K562 (cell line): ENCODE results near the gene TSEN34. TPM values are rescaled to one million over a fixed set of nuclear protein-coding genes. Genes with fewer than 3 reads are reported as not detected.

Source experiments
- ATAC-seq: fragments of 200-7000 bp; cut with Tn5 transposase; 3 replicates; pipeline ENCODE4 v1.9.1; 2020; ENCODE audit warnings: moderate library complexity
- BruUV-seq: library from RNA; stranded (reverse); fragments of 400-500 nt; replicated peaks from 2 replicates; lab custom pipeline; 2021; lab: Mats Ljungman, UMichigan
- CTCF ChIA-PET: fragments of 300-600 bp; formaldehyde crosslinking; extraction: SDS; loops from one replicate; lab custom pipeline; 2021; ENCODE audit warnings: low intra/inter-chr PET ratio; lab: Yijun Ruan, JAX
- POLR2A ChIA-PET: fragments of 300-600, 350-650 bp; sonication (Branson Sonifier 250); formaldehyde crosslinking; extraction: SDS; loops from one replicate; lab custom pipeline; 2021; ENCODE audit warnings: antibody characterized with exemption, inconsistent platforms; lab: Yijun Ruan, JAX
- DNase-seq, 4 experiments: peaks; one replicate each; pipeline versions ENCODE4 v3.0.0 to v3.0.0-alpha.2; 2011 to 2018; ENCODE audit warnings: low spot score in 3 of 4, mixed read lengths in 3 of 4; ENCODE audit errors: extremely low read depth in 1 of 4
- FAIRE-seq: peaks from 2 replicates; lab custom pipeline; 2011; peaks lifted over from hg19 to GRCh38; lab: Jason Lieb, UNC
- H2AFZ ChIP-seq: 2 replicates; pipeline ENCODE4 v1.6.0; 2011; ENCODE audit warnings: low read depth, low read length, control low read depth, inconsistent platforms
- H3K27ac ChIP-seq: fragments of 200-600 bp; 3 replicates; pipeline ENCODE4 v1.8.0; 2011; ENCODE audit warnings: low read depth, mild to moderate bottlenecking, control low read depth, inconsistent platforms, low read length, moderate library complexity, mixed read lengths; ENCODE audit errors: extremely low read depth
- H3K27me3 ChIP-seq, 2 experiments: fragments of 300-600 bp in 1 of 2; 2 replicates in 1 of 2; 3 replicates in 1 of 2; pipeline versions ENCODE4 v1.6.0 to v1.8.0; 2011; ENCODE audit warnings: inconsistent platforms in 2 of 2, low read length in 2 of 2, mild to moderate bottlenecking in 1 of 2, mixed read lengths in 1 of 2, moderate library complexity in 1 of 2; ENCODE audit not compliant: control insufficient read depth in 2 of 2, insufficient read depth in 2 of 2
- H3K36me3 ChIP-seq: fragments of 300-600 bp; 3 replicates; pipeline ENCODE4 v1.8.0; 2011; ENCODE audit warnings: mild to moderate bottlenecking, low read length, inconsistent platforms; ENCODE audit not compliant: control insufficient read depth, insufficient read depth
- H3K4me1 ChIP-seq, 2 experiments: fragments of 200-600 bp in 1 of 2; replicated peaks in 1 of 2; 2 replicates in 1 of 2; 3 replicates in 1 of 2; pipeline versions ENCODE4 v1.5.1 to v1.8.0; 2011; ENCODE audit warnings: inconsistent platforms in 2 of 2, low read length in 2 of 2, mild to moderate bottlenecking in 1 of 2, mixed read lengths in 1 of 2, moderate library complexity in 1 of 2; ENCODE audit not compliant: control insufficient read depth in 2 of 2, insufficient read depth in 2 of 2
- H3K4me2 ChIP-seq: 2 replicates; pipeline ENCODE4 v1.6.1; 2011; ENCODE audit warnings: low read length, control low read depth, inconsistent platforms, mixed read lengths; ENCODE audit not compliant: insufficient read depth
- H3K4me3 ChIP-seq: fragments of 200-600 bp; sonication (generic), shearing (Covaris generic); 2 replicates; pipeline ENCODE4 v1.5.1; 2016; ENCODE audit warnings: control low read depth, inconsistent platforms
- H3K79me2 ChIP-seq: fragments of 200-600 bp; 3 replicates; pipeline ENCODE4 v1.8.0; 2011; ENCODE audit warnings: low read length, inconsistent platforms; ENCODE audit not compliant: control insufficient read depth, insufficient read depth
- H3K9ac ChIP-seq, 2 experiments: 2 replicates each; pipeline versions ENCODE4 v1.6.0 to v1.6.1; 2011; ENCODE audit warnings: low read depth in 2 of 2, low read length in 2 of 2, control low read depth in 1 of 2, inconsistent platforms in 1 of 2, mild to moderate bottlenecking in 1 of 2, mixed read lengths in 1 of 2; ENCODE audit not compliant: insufficient read depth in 1 of 2
- H3K9me1 ChIP-seq: one replicate; pipeline ENCODE4 v1.6.0; 2011; ENCODE audit warnings: inconsistent platforms, mild to moderate bottlenecking, low read length, moderate library complexity; ENCODE audit not compliant: control insufficient read depth, insufficient read depth
- H3K9me3 ChIP-seq: replicated peaks from 2 replicates; pipeline ENCODE4 v1.5.1; 2011; ENCODE audit warnings: low read depth, low read length, inconsistent platforms; ENCODE audit not compliant: control insufficient read depth, insufficient read depth
- H4K20me1 ChIP-seq: replicated peaks from 2 replicates; pipeline ENCODE4 v1.6.1; 2011; ENCODE audit warnings: low read length, inconsistent platforms, mixed read lengths; ENCODE audit not compliant: control insufficient read depth, insufficient read depth
- CBFA2T3 ChIP-seq: fragments of 450-650 bp; IDR thresholded peaks from 2 replicates; pipeline ENCODE4 v1.6.1; 2017
- GABPB2 ChIP-seq: fragments of 250-450 bp; sonication (Bioruptor Pico); conservative IDR thresholded peaks from 2 replicates; pipeline ENCODE4 v1.5.1; 2021; ENCODE audit warnings: mild to moderate bottlenecking
- HMG20A ChIP-seq: fragments of 450-650 bp; formaldehyde crosslinking; conservative IDR thresholded peaks from 2 replicates; pipeline ENCODE4 v1.4.0; 2020; ENCODE audit warnings: mild to moderate bottlenecking, mixed read lengths
- NFXL1 ChIP-seq: fragments of 450-650 bp; formaldehyde crosslinking; IDR thresholded peaks from 2 replicates; pipeline ENCODE4 v1.4.0; 2021; ENCODE audit warnings: mild to moderate bottlenecking
- SUPT5H ChIP-seq: fragments of 450-650 bp; IDR thresholded peaks from 2 replicates; pipeline ENCODE4 v1.6.1; 2016
- WGBS: fragments of 100-300 bp; shearing (Covaris generic); methylation state at CpG from one replicate; pipeline ENCODE4 v1.1.6; 2016; ENCODE audit warnings: low coverage, mixed read lengths; ENCODE audit not compliant: insufficient coverage; ENCODE audit errors: missing lambda C conversion rate; 5-methylcytosine and 5-hydroxymethylcytosine counted together
- in situ Hi-C: fragments of 300-500 bp; cut with MboI; formaldehyde crosslinking; loops from 4 replicates; pipeline ENCODE4 v1.15.0; 2018; ENCODE audit warnings: inconsistent platforms, mixed read lengths
- intact Hi-C: fragments of 100-400 bp; cut with micrococcal nuclease; formaldehyde crosslinking; loops from 2 replicates; pipeline ENCODE4 v1.14.2; 2022
- polyA plus RNA-seq, 8 experiments: library from polyadenylated mRNA; depleted of rRNA in 4 of 8; stranded (reverse) in 5 of 8; unstranded in 3 of 8; fragments of >200 nt; fragmentation: Nextera tagmentation in 2 of 8; fragmentation: Illumina TruSeq in 1 of 8; extraction: Ambion mirVana in 2 of 8; extraction: Trizol in 1 of 8; gene quantifications; 2 replicates each; pipeline versions ENCODE4 v1.2.1 to v1.2.3, GENCODE V29; 2011 to 2014; ENCODE audit warnings: inconsistent platforms in 1 of 8, missing spikeins in 1 of 8
- total RNA-seq, 7 experiments: library from RNA; depleted of rRNA in 6 of 7; stranded (reverse); fragments of >200 nt in 6 of 7; fragmentation: Illumina TruSeq in 2 of 7; extraction: Trizol in 2 of 7; gene quantifications; 2 replicates each; pipeline versions ENCODE4 v1.2.1 to v1.2.3, GENCODE V29; 2011 to 2021; ENCODE audit warnings: low replicate concordance in 1 of 7
- TF ChIP-seq, protein P1 (sequence below): fragments of 450-650 bp; IDR thresholded peaks from 2 replicates; pipeline ENCODE4 v1.6.1; 2016; ENCODE audit warnings: mild to moderate bottlenecking, moderate library complexity

TSEN34 gene
- total and polyA plus RNA-seq, 9 of the 15 experiments (the other 6 are each of a cell fraction or from before 2014, with no cell fraction given): 3.1 to 57.6 (median 29.5) TPM

DNA sequence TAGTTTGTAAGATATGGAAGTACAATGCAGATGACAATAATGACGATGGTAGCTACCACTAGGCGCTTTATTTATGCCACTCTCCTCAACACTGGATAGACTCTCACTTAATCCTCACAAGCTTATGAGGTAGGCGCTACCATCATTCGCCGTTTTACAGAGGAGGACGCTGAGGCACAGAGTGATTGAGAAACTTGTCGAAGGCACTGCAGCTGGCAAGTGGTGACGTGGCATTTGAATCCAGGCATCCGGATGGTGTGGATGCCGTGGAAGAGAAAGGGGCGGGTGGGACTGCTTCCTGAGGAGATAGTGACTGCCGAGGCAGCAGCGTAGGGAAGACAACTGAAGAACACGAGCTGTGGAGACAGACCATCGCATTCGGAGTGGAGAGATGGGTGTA is 8.3 kb downstream of the TSEN34 start:
- Histone ChIP-seq H4K20me1 (peaks cover 35% of the 10 kb centered on the region), H3K27me3 (no peaks in the 10 kb centered on the region), H3K27ac (no peak overlapping the region), H3K4me1 (peaks cover 12 to 13% of the 10 kb centered on the region in 2 experiments), H3K9me3 (no peaks in the 10 kb centered on the region), H3K4me2 (no peak overlapping the region; the same call in 1 of the 2 replicates), H3K4me3 (no peak overlapping the region), H3K9ac (peak overlapping the region in 1 of 2 experiments; percentile 75; a peak in 2 of 4 replicates), H2AFZ (no peak overlapping the region), H3K9me1 (no peaks in the 10 kb centered on the region), H3K79me2 (peaks cover 41% of the 10 kb centered on the region), H3K36me3 (peaks cover 50% of the 10 kb centered on the region)
- no peak for FAIRE-seq
- POLR2A ChIA-PET: interaction anchor here (1.0 to 5.3 kb wide), 5 partner anchors 9 to 394 kb away, joined by 3 to 206 read pairs (median 8); partner anchors contain the start of genes MBOAT7 and TSEN34
- TF ChIP-seq CBFA2T3: no peak
- no peak for TF ChIP-seq GABPB2 (CRISPR knock-in tag)
- TF ChIP-seq, protein P1, sequence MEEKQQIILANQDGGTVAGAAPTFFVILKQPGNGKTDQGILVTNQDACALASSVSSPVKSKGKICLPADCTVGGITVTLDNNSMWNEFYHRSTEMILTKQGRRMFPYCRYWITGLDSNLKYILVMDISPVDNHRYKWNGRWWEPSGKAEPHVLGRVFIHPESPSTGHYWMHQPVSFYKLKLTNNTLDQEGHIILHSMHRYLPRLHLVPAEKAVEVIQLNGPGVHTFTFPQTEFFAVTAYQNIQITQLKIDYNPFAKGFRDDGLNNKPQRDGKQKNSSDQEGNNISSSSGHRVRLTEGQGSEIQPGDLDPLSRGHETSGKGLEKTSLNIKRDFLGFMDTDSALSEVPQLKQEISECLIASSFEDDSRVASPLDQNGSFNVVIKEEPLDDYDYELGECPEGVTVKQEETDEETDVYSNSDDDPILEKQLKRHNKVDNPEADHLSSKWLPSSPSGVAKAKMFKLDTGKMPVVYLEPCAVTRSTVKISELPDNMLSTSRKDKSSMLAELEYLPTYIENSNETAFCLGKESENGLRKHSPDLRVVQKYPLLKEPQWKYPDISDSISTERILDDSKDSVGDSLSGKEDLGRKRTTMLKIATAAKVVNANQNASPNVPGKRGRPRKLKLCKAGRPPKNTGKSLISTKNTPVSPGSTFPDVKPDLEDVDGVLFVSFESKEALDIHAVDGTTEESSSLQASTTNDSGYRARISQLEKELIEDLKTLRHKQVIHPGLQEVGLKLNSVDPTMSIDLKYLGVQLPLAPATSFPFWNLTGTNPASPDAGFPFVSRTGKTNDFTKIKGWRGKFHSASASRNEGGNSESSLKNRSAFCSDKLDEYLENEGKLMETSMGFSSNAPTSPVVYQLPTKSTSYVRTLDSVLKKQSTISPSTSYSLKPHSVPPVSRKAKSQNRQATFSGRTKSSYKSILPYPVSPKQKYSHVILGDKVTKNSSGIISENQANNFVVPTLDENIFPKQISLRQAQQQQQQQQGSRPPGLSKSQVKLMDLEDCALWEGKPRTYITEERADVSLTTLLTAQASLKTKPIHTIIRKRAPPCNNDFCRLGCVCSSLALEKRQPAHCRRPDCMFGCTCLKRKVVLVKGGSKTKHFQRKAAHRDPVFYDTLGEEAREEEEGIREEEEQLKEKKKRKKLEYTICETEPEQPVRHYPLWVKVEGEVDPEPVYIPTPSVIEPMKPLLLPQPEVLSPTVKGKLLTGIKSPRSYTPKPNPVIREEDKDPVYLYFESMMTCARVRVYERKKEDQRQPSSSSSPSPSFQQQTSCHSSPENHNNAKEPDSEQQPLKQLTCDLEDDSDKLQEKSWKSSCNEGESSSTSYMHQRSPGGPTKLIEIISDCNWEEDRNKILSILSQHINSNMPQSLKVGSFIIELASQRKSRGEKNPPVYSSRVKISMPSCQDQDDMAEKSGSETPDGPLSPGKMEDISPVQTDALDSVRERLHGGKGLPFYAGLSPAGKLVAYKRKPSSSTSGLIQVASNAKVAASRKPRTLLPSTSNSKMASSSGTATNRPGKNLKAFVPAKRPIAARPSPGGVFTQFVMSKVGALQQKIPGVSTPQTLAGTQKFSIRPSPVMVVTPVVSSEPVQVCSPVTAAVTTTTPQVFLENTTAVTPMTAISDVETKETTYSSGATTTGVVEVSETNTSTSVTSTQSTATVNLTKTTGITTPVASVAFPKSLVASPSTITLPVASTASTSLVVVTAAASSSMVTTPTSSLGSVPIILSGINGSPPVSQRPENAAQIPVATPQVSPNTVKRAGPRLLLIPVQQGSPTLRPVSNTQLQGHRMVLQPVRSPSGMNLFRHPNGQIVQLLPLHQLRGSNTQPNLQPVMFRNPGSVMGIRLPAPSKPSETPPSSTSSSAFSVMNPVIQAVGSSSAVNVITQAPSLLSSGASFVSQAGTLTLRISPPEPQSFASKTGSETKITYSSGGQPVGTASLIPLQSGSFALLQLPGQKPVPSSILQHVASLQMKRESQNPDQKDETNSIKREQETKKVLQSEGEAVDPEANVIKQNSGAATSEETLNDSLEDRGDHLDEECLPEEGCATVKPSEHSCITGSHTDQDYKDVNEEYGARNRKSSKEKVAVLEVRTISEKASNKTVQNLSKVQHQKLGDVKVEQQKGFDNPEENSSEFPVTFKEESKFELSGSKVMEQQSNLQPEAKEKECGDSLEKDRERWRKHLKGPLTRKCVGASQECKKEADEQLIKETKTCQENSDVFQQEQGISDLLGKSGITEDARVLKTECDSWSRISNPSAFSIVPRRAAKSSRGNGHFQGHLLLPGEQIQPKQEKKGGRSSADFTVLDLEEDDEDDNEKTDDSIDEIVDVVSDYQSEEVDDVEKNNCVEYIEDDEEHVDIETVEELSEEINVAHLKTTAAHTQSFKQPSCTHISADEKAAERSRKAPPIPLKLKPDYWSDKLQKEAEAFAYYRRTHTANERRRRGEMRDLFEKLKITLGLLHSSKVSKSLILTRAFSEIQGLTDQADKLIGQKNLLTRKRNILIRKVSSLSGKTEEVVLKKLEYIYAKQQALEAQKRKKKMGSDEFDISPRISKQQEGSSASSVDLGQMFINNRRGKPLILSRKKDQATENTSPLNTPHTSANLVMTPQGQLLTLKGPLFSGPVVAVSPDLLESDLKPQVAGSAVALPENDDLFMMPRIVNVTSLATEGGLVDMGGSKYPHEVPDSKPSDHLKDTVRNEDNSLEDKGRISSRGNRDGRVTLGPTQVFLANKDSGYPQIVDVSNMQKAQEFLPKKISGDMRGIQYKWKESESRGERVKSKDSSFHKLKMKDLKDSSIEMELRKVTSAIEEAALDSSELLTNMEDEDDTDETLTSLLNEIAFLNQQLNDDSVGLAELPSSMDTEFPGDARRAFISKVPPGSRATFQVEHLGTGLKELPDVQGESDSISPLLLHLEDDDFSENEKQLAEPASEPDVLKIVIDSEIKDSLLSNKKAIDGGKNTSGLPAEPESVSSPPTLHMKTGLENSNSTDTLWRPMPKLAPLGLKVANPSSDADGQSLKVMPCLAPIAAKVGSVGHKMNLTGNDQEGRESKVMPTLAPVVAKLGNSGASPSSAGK: no peak
- TF ChIP-seq NFXL1 (CRISPR knock-in tag): no peak
- TF ChIP-seq SUPT5H: no peak
- no peak for TF ChIP-seq HMG20A (CRISPR knock-in tag)
- CTCF ChIA-PET: no interaction called here
- no TSS peak for BruUV-seq
- in situ Hi-C loops: no loop called here
- no peak for DNase-seq
- no peak for ATAC-seq
- WGBS: 88% methylated on average over 16 of the region's 16 CpGs
- intact Hi-C loops: no loop called here
